GM18499 (cell line): ENCODE measurements around the gene FIGNL1.
"Not testable (repeated sequence)": the region's sequence is repeated elsewhere in the genome, so short reads cannot be mapped to it uniquely, and the experiment has no call there.

Source experiments
- ATAC-seq: cut with Tn5 transposase; IDR thresholded peaks from one replicate; pipeline ENCODE4 v1.9.1; 2021; ENCODE audit warnings: moderate number of reproducible peaks; ENCODE audit not compliant: insufficient read depth, unreplicated experiment

FIGNL1 gene

GRCh38 chr7:50472427-50472826, 22.3 kb upstream of the FIGNL1 start:
- ATAC-seq: no peak

DNA sequence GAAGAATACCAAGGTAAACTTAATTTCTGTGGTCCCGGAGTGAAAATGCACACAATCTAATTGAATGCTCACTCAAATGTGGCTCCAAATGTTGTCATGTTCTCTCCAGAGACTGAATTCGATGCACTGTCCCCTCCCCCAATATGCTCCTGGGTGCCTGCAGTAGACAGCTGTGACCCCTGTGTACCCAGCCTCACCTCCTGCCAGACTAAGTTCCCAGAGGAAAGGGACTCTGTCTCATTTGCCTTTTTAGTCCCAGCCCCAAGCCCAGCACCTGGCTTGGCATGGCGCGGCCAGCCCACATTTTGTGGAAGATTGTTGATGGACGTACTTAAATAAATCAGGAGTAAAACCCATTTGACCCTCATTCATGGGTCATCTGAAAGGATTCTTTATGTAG, 21.8 kb upstream of the FIGNL1 start:
- ATAC-seq: no peak

- no peak for ATAC-seq
Observed at GRCh38 chr7:50470250-50471163, 20.4 kb upstream of the FIGNL1 start.

GRCh38 chr7:50469181-50469580, 19.0 kb upstream of the FIGNL1 start:
- ATAC-seq: no peak

- ATAC-seq: peak; percentile 59
Observed at GRCh38 chr7:50467817-50468610, 17.9 kb upstream of the FIGNL1 start.

DNA sequence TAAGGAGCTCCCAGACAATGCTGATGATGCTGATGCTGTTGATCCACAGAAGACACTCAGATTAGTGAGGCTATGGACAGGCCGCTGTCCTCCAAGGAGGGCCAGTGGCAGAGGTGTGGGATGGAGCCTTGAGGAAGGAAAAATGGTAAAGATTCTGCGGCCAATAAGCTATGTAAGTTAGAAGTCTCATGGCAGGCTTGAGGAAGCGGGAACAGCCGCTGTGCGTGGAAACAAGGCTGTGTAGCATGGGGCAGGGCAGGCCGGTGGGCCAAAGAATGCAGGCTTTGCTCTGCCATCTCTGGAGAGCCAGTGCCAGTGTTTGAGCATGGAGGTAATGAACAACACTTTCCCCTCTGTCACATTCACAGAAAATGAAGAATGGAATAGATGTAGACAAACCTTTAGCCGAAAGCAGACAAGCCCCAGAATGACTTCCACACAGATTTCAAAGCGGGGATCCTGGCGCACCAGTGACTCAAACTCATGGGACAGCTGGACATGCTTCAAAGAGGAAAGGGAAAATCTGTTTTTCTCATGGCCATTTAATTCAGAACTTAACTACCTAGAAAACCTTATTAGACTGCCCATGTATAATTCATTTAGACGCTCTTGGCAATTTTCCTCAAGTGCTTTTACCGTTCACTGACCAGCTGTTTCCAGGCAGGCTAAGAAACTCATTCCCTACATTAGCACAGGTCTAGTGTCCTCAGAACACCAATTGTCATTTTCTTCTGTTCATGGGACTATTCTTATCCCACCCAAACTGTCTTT, 16.9 kb upstream of the FIGNL1 start:
- ATAC-seq: no peak

GRCh38 chr7:50463035-50463434, 12.9 kb upstream of the FIGNL1 start:
- ATAC-seq: no peak

- ATAC-seq: no peak
Observed at GRCh38 chr7:50462361-50462760, 12.2 kb upstream of the FIGNL1 start.

DNA sequence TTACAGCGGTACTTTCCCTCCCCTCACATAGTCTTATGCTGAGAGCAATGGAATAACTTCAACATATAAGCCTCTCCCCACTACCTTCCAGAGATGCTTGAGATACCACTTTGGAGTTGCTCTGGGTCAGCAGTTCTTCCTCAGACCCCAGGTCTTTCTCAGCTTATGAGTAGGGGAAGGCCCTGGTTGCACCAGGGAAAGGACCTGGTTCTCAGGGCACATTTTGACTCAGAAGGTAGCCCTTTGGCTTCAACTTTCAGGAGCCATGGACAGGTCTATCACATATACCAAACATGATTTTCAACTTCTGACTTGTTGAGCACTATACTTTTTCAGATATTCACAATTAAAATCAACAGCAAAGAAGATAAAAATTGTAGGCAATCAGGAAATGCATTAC, 11.5 kb upstream of the FIGNL1 start:
- no peak for ATAC-seq

DNA sequence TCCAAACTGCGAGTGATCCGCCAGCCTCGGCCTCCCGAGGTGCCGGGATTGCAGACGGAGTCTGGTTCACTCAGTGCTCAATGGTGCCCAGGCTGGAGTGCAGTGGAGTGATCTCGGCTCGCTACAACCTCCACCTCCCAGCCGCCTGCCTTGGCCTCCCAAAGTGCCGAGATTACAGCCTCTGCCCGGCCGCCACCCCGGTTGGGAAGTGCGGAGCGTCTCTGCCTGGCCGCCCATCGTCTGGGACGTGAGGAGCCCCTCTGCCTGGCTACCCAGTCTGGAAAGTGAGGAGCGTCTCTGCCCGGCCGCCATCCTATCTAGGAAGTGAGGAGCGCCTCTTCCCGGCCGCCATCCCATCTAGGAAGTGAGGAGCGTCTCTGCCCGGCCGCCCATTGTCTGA, 9.0 kb upstream of the FIGNL1 start:
- ATAC-seq: not testable (repeated sequence)

- ATAC-seq: not testable (repeated sequence)
Observed at GRCh38 chr7:50458651-50459050, 8.5 kb upstream of the FIGNL1 start.

DNA sequence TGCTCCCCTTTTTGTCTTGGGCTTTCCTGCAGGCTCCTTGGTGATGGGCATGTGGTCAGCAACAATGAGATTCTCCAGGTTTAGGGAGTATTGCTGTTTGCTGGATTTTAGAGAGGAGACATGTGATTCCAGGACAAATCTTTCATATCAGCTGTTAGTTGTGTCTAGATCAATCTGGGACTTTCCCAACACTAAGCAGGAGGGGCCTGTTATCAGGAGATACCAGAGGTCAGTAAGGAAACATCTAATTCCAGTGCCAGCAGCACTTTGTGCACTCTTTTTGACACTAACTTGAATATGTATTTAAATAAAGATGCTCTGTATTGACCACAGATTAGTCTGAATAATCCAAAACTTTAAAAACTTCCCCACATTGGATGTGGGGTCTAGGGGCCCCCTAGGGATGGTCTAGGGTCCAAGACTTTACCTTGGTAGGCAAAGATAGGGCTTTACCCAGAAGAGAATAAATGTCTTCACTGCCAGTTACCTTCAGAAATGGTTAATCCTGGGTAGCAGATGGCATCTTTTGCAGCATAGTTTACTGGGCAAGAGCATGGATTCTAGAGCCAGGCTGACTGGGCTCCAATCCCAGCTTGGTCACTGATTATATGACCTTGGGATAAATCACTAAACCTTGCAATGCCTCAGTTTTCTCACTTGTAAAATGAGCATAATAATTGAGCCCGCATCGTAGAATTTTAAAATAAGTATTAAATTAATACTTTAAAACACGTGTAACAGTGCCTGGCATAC, 6.4 kb upstream of the FIGNL1 start:
- no peak for ATAC-seq

DNA sequence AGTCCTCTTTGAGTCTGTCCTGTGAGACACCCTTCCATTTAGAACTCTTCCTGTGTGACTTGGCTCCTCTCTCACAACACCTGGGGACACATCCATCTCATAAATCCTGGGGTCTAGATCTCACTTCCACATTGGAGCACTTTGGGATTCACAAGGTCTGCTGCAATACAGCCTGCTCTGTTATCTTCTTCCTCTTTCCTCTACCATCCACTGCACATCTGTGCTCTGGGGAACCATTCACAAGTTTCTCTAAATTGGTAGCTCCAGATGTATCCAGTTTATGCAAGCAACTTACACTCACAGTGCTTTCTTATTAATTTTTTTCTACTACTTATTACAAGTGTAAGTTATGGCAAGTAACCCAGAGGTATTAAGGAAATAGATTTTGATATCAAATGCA, 5.5 kb upstream of the FIGNL1 start:
- no peak for ATAC-seq

GRCh38 chr7:50454968-50455367, 4.8 kb upstream of the FIGNL1 start:
- ATAC-seq: no peak

DNA sequence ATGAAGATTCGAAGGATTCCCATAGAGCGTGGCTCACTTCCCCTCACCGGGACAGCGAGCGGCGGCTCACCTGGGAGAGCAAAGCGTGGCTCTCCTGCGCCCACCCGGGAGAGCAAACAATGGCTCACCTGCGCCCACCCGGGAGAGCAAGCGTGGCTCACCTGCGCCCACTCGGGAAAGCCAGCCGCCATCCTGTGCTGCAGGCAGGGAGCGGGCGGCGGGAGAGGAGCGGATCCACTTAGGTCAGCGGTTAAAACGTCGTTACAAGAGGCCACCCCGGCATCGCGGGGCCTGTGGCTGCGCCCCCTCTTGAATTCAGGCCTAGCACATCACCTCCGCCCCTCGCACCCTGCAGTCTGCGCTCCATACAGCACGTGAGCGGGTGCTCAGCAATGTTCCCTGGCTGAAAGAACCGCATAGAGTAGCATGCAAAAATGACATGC, 461 bp upstream of the FIGNL1 start:
- no peak for ATAC-seq

DNA sequence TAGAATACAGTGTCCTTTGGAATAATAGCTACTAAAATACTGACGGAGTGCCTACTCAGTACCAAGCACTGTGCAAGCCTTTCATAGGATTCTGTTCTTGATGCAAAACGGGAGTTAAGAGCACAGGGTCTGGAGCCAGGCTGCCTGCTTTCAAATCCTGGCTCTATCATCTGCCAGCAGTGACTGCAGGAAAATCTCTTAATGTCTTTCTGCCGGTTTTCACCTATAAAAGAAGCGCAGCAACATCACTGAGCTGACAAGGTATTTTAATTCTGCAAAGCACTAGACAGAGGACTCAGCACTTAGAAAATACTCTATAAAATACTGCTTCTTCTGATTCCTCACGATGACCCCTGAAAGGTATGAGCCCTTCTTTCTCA, 659 bp downstream of the FIGNL1 start:
- ATAC-seq: no peak

- peak; percentile 34 for ATAC-seq
Observed at GRCh38 chr7:50448823-50449222, 1.3 kb downstream of the FIGNL1 start.

DNA sequence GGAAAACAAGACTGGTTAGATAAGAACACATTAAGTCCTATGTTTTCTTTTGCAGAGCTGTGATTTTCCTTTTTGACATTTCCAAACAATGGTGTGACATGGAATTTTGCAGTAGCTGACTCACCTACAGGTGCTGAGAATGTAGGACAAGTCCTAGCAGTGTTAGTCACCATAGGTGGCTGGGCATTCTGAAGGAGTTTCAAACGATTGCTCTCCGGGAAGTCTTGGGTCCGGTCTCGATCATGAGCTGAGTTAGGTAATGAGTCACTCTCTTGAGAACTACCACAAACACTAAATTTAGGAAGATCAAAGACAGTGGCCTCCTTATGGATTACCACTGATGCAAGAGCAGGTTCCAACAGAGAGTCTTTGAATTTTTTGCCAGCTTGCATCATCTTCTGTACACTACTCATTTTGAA, 3.6 kb downstream of the FIGNL1 start:
- ATAC-seq: peak; percentile 47

GRCh38 chr7:50436133-50436806, 13.9 kb downstream of the FIGNL1 start:
- no peak for ATAC-seq
